ENCODE results near the gene SMOC2.

The SMOC2 gene

DNA sequence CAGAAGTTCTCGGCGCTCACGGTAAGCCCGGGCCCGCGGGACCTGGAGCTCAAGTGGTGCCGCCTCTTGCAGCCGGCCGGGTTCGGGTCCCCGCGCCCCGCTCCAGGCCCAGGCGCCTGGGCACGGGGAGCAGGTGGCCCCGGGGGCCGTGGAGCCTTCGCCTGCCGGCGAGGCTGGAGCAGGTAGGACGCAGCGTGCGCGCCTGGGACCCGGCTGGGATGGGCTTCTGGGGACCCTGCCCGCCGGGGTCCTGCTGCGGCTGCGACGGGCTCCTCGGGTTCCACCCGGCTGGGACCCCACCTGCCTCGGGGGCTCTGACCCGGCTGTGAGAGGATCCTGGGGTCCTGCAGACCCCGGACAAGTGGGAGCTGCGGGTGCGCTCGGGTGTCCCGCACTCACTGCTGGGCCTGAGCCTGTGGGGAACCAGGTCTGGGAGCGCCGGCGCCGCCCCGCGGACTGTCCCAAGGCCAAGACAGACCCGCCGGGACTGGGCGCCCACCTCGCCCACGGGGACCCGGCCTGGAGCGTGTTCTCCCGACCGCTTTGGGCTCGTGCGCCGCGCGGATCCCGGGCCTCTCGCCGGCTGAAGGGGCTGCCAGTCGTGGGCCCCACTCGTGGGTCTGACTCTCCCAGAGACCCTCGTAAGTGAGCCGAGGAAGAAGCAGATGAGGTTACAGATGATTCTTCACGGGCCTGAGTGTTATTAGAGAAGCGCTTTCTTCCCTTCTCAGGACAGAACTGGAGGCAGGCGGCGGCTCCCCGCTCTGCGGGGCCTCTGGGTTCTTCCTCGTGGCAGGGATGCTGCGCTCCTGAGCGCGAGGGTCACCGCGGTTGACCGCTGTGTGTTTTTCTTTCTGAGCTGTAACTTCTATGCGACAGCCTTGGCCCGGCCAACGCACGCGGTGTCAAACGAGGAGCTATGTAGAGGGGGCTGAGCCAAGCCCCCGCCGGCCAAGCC is 729 bp downstream of the SMOC2 start:
- in situ Hi-C loops (cut with HindIII; ENCODE audit: low sequenced_read_pairs): no loop called here

- in situ Hi-C loops (cut with HindIII; ENCODE audit: low sequenced_read_pairs): no loop called here
Measured at GRCh38 chr6:168442646-168443045, 1.7 kb downstream of the SMOC2 start.

DNA sequence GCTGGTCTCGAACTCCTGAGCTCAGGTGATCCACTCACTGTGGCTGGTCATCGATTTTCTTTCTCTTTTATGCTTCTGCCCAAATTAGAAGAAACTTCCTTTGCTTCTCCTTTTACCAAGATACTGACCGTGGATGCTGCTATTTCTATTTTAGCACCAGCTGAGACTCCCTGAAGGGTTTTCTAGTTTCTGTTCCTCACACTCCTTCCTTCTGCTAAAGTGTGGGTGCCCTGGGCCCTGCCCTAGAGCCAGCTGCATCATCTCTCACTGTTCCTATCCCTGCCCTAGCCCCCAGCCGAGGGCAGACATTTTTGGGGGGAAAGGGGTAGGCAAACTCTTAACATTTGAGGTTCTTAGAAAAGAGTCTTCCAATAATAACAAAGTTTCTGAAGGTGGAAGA is 6.3 kb downstream of the SMOC2 start:
- in situ Hi-C loops (cut with HindIII; ENCODE audit: low sequenced_read_pairs): no loop called here

DNA sequence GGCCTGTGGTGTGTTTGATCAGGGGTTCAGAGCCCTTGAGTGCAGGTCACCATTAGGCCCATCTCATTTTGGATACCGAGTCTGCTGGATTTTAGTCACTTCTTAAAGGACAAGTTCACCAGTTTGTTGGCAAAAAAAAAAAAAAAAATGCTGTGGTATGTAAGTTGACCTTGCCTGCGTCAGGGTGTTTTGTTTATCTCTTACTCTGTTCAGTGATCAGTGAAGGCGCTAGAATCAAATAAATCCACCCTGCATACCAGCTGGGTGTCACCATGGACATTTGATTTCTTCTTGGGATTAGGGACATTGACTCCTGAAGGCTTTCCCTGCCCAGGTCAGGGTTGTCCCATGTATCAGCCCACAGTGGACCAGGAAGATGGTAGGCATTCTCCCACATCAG is 6.7 kb downstream of the SMOC2 start:
- in situ Hi-C loops (cut with HindIII; ENCODE audit: low sequenced_read_pairs): no loop called here

GRCh38 chr6:168448243-168448855 is 7.4 kb downstream of the SMOC2 start:
- in situ Hi-C loops (cut with HindIII; ENCODE audit: low sequenced_read_pairs): no loop called here

DNA sequence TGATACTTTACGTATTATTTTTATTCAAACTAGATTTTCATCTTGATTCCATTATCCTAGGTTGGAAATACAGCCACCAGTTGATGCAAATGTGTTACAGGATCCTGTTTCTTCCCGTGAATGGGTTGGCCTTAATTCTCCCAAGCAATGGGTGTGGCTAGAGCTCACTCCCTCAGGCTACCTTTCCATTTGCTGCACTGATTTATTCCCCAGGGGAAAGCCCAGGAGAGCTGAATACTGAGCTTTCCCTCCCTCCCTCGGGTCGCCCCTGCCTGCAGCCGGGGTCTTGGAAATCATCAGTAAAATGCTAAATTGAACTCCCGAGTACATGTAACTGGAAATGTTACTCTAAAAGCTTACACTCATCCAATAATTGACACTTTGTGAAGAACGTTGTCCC is 9.9 kb downstream of the SMOC2 start:
- in situ Hi-C loops (cut with HindIII; ENCODE audit: low sequenced_read_pairs): no loop called here

- in situ Hi-C loops (cut with HindIII; ENCODE audit: low sequenced_read_pairs): no loop called here
Measured at GRCh38 chr6:168451805-168452517, 11.0 kb downstream of the SMOC2 start.

DNA sequence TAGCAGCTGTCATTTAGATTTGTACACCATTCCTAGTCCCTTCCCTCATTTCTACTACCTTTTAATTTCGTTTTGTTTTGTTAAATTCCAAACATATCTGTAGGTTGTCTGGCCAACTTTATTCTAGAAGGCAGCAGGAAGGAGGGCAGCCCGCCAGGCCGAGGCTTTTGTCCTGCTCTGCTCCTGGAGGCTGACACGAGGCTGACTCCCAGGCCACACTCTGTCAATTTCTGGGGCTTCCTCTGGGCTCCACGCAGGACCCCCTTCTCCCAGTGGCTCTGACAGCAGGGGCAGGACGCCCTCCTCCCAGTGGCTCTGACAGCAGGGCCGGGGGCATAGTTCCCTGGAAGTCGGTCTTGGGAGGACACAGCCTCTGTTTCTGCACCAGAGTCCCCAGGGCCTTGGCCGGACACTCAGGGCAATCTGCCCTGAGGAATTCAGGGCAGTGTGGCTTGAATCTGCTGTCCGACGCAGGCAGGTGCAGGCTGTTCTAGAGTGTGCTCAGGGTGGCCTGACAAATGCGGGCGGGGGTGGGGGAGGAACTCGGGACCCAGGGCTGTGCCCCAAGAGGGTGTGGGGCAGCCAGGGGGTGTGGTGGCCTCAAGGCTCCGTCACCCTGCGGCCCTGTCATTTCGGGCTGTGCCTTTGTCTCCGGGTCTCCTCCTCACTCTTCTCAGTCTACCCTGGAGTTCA is 11.8 kb downstream of the SMOC2 start:
- in situ Hi-C loops (cut with HindIII; ENCODE audit: low sequenced_read_pairs): no loop called here

DNA sequence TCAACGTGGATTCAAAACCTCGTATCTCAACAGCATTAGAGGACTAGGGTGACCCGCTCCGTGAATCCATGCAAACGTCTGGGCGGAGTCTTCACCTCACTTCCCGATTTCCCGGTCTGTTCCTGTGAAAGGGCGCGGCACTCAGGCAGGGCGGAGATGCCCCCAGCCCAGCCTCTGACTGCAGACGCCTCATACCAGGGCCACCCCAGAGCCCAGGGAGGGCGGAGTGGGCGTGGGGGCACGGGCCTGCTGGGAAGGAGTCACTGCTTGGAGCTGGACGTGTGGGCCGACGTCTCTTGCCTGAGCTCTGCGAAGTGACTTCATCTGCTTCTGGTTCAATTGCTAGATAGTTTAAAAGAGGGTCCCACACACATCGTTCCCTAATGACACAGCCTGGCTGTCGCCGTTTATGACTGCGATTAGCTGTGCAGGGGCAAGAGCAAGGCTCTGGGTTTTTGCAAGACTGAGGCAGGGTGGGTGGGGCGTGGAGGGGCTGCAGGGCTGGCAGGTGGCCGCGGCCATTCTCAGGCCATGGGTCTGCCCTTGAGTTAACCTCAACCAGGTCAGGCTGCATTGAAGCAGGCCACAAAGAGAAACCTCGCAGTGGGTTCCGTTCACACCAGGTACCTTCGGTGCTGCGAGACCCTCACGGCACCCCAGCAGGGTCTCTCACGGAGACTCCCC is 15.0 kb downstream of the SMOC2 start:
- in situ Hi-C loops (cut with HindIII; ENCODE audit: low sequenced_read_pairs): no loop called here

GRCh38 chr6:168456907-168457652 is 16.1 kb downstream of the SMOC2 start:
- in situ Hi-C loops (cut with HindIII; ENCODE audit: low sequenced_read_pairs): no loop called here

DNA sequence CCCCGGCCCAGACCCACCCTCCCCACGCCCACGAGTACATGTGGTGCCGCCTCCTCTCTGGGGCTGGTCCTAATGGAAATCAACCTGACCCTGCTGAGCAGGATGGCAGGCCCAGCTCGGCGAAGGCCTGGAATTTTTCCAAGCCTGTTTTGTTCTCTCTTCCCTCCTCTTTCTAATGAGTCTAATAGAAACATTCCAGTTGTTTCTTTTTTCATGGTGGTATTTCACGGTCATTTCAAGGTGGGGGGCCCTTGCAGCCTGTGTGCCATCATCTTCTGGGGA is 16.6 kb downstream of the SMOC2 start:
- in situ Hi-C loops (cut with HindIII; ENCODE audit: low sequenced_read_pairs): no loop called here

DNA sequence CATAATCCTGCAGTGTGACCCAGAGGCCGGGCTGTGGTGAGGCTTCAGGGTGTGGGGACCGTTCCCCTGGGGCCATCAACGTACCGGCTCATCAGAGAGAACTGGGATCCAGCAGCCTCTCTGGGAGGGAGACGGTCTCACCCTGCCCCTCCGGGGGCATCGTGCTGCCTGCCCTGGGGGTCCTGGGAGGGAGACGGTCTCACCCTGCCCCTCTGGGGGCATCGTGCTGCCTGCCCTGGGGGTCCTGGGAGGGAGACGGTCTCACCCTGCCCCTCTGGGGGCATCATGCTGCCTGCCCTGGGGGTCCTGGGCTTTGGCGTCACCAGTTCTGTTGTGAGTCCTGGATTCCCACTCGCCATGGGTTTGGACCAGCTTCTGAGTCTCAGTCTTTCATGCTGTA is 17.1 kb downstream of the SMOC2 start:
- in situ Hi-C loops (cut with HindIII; ENCODE audit: low sequenced_read_pairs): no loop called here

DNA sequence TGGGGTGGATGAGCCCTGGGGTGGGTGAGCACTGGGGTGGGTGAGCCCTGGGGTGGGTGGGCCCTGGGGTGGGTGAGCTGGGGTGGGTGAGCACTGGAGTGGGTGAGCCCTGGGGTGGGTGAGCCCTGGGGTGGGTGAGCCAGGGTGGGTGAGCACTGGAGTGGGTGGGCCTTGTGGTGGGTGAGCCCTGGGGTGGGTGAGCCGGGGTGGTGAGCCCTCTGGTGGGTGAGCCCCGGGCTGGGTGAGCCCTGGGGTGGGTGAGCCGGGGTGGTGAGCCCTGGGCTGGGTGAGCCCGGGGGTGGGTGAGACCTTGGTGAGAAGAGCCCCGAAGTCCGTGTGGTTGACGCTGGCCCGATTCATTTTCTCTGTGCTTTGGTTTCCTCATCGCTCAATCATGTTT is 18.6 kb downstream of the SMOC2 start:
- in situ Hi-C loops (cut with HindIII; ENCODE audit: low sequenced_read_pairs): no loop called here

DNA sequence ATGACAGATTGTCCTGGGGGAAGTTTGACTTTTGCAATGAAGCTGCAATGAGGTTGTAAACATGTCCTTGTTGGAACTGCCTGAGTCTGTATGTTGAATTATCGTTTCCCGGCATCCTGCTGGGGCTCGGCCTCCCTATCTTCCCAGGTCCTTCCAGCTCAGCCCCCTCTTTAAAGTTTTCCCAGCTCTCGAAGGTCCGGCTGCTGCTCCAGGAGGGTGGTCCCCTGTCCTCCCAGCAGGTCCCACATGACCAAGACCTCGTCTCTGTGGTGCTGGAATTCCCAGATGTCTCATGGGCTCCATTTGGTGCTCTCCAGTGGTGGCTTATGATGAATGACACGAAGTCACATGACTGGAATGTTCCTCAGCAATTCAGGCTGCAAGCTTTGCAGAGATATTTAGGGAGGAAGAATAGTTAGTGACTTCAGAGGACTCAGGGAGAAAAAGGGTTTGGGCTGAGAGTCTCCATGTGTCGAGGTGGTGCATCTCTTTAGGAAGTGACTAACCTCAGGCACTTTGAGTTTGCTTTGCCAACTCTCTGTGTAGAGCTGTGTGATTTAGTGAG is 21.4 kb downstream of the SMOC2 start:
- in situ Hi-C loops (cut with HindIII; ENCODE audit: low sequenced_read_pairs): no loop called here

DNA sequence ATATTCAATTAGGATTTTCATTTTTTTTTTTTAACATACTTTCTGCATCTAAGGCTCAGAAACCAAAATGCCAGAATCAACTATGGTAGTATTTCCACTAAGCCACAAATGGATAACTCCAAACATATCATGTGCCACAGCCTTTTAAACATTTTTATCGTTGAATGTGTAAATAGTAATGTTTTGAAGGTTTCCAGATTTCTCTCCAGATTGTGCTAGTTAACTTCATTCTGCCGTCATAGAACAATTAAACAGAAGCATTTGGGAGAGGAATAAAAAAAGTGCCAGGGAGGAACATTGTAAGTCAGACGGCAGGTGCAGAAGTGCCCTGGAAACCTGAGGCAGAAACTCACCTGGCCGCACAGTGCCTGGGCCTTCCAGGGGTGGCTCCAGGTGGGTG is 23.6 kb downstream of the SMOC2 start:
- in situ Hi-C loops (cut with HindIII; ENCODE audit: low sequenced_read_pairs): no loop called here

DNA sequence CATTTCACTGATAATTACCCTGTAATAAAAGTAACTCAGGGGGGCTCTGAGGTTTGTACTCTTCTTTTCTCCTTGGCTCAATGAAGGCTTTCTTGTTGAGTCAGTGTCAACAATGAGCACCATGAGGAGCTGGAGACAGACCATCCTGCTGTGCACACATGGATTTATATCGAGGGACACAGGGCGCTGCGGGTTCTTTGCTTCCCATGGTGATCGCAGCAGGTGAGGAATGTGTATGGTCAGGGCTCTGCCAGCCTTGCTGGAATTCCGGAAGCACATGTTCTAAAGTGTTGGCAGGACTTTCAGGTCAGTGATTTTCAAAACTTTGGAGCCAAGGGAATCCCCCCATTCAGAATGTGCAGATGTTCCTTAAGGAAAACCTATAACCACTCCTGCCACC is 27.1 kb downstream of the SMOC2 start:
- in situ Hi-C loops (cut with HindIII; ENCODE audit: low sequenced_read_pairs): no loop called here

DNA sequence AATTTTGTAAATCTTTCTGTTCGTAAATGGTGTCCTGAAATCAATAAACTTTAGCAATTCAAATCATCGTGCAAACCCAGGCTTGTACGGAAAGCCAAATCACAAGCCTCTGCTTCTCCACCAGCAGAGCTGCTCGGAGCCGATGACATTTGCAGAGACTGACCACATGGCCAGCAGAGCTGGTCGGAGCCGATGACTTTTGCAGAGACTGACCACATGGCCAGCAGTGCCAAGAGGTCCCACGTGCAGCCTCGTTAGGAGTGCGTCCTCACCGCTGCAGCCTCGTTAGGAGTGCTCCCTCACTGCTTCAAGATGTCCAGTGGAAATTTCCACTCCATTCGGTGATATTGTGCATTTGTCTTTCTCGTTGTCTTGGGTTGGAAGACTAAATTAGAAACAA is 28.5 kb downstream of the SMOC2 start:
- in situ Hi-C loops (cut with HindIII; ENCODE audit: low sequenced_read_pairs): no loop called here

GRCh38 chr6:168469926-168470325 is 28.9 kb downstream of the SMOC2 start:
- in situ Hi-C loops (cut with HindIII; ENCODE audit: low sequenced_read_pairs): no loop called here

DNA sequence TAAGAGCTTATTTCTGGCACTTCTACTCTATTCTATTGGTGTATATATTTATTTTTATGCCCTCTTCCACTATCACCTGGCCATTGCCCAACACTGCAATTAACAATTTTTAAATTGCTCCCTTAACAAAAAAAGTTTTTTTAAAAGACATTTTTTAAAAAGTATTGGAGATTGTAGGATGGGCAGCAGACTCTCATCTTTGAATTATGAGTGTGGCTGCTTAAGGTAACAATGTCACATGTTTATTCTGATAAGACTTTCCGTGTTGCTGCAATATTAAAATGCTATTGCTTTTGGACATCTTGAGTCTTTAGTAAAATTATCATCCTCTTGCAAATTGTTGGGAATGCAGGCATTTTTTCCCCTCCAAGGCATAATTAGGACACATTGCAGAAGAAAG is 31.4 kb downstream of the SMOC2 start:
- in situ Hi-C loops (cut with HindIII; ENCODE audit: low sequenced_read_pairs): no loop called here

DNA sequence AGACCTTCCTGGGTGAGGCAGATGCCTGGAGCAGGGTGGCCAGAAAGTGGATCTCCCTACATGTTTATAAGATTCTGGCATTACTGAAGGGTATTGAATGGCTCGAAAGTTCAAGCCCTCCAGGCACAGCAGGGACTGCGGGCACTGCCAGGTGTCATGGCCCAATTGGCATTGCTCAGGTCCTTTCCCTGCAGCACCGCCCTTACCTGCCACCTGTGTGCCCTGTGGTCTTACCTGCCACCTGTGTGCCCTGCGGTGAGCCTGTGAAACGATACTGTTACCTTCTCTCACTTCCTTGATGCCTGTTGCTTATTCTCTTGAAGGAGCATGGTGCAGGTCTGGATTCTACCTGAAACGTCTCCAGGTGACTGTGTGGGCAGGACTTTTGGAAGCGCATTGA is 32.2 kb downstream of the SMOC2 start:
- in situ Hi-C loops (cut with HindIII; ENCODE audit: low sequenced_read_pairs): no loop called here
